ENCODE results near the gene DOC2A.
A peak's percentile ranks its signal among the peaks of the same experiment; 100 is the strongest.

DOC2A gene

DNA sequence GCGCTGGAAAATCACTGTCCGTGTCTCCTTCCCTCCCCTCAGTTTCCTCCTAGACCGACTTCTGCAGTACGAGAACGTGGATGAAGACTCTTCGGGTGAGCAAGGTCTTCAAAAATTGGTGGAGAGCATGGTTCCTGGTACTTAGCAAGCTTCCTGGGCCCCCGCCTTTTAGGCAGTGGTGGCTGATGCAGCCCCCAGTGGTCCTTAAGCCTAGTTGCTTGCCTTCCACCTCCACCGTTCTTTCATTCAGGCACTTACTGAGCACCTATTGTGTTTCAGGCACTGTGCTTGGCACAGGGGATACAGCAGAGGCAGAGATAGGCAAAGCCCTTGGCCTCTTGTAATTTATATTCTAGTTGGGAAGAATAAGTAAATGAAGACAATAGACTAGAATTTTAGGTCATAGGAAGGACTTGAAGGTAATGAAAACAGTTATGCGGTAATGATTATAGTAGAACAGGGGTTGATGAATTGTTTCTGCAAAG lies 14.0 kb downstream of the DOC2A start:
- H2AFZ ChIP-seq (ENCODE audit: low read length) = no peak overlapping the region
- peak overlapping the region; percentile 84 for H3K9ac ChIP-seq (ENCODE audit: low read length)
- H3K27me3 ChIP-seq (ENCODE audit: insufficient read depth, low read length) = no peaks in the 10 kb centered on the region
- no peaks in the 10 kb centered on the region for H3K9me2 ChIP-seq (ENCODE audit: low read depth, low read length)
- H3K4me1 ChIP-seq (ENCODE audit: insufficient read depth, low read length, severe bottlenecking) = peaks cover 27% of the 10 kb centered on the region
- peak overlapping the region; percentile 84 for H3K4me3 ChIP-seq (ENCODE audit: low read depth, low read length, poor library complexity, severe bottlenecking)
- peak overlapping the region; percentile 45 for H3K27ac ChIP-seq (ENCODE audit: low read depth, low read length, poor library complexity, severe bottlenecking)
- TF ChIP-seq, protein P1, sequence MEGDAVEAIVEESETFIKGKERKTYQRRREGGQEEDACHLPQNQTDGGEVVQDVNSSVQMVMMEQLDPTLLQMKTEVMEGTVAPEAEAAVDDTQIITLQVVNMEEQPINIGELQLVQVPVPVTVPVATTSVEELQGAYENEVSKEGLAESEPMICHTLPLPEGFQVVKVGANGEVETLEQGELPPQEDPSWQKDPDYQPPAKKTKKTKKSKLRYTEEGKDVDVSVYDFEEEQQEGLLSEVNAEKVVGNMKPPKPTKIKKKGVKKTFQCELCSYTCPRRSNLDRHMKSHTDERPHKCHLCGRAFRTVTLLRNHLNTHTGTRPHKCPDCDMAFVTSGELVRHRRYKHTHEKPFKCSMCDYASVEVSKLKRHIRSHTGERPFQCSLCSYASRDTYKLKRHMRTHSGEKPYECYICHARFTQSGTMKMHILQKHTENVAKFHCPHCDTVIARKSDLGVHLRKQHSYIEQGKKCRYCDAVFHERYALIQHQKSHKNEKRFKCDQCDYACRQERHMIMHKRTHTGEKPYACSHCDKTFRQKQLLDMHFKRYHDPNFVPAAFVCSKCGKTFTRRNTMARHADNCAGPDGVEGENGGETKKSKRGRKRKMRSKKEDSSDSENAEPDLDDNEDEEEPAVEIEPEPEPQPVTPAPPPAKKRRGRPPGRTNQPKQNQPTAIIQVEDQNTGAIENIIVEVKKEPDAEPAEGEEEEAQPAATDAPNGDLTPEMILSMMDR (IDR thresholded peaks at IDR 0.05; ENCODE audit: low read length) = no peak
- TF ChIP-seq EZH2 (IDR thresholded peaks at IDR 0.05; ENCODE audit: borderline replicate concordance, low read length) = no peak
- H4K20me1 ChIP-seq (ENCODE audit: insufficient read depth, low read length) = no peaks in the 10 kb centered on the region
- no peaks in the 10 kb centered on the region for H3F3A ChIP-seq (ENCODE audit: insufficient read depth, low read length)
- H3K4me2 ChIP-seq (ENCODE audit: low read length) = peak overlapping the region; percentile 74
- no peaks in the 10 kb centered on the region for H3K79me2 ChIP-seq (ENCODE audit: insufficient read depth, low read length)
- peaks cover 49% of the 10 kb centered on the region for H3K36me3 ChIP-seq (ENCODE audit: insufficient read depth, low read length)
- H3K9me3 ChIP-seq (ENCODE audit: low read length) = no peaks in the 10 kb centered on the region

- peaks cover 50% of the 10 kb centered on the region for H3K36me3 ChIP-seq (ENCODE audit: insufficient read depth, low read length)
- peak within 1 kb of the TSS; percentile 84 for H3K9ac ChIP-seq (ENCODE audit: low read length)
- TF ChIP-seq, protein P1 (IDR thresholded peaks at IDR 0.05; ENCODE audit: low read length) = no peak
- no peak for TF ChIP-seq EZH2 (IDR thresholded peaks at IDR 0.05; ENCODE audit: borderline replicate concordance, low read length)
- peak within 1 kb of the TSS; percentile 84 for H3K4me3 ChIP-seq (ENCODE audit: low read depth, low read length, poor library complexity, severe bottlenecking)
- no peak within 1 kb of the TSS for H2AFZ ChIP-seq (ENCODE audit: low read length)
- H3F3A ChIP-seq (ENCODE audit: insufficient read depth, low read length) = no peaks in the 10 kb centered on the region
- H3K4me1 ChIP-seq (ENCODE audit: insufficient read depth, low read length, severe bottlenecking) = peaks cover 27% of the 10 kb centered on the region
- no peaks in the 10 kb centered on the region for H4K20me1 ChIP-seq (ENCODE audit: insufficient read depth, low read length)
- H3K79me2 ChIP-seq (ENCODE audit: insufficient read depth, low read length) = no peaks in the 10 kb centered on the region
- H3K27me3 ChIP-seq (ENCODE audit: insufficient read depth, low read length) = no peaks in the 10 kb centered on the region
- H3K4me2 ChIP-seq (ENCODE audit: low read length) = peak within 1 kb of the TSS; percentile 74
- H3K9me2 ChIP-seq (ENCODE audit: low read depth, low read length) = no peaks in the 10 kb centered on the region
- peak within 1 kb of the TSS; percentile 89 for H3K27ac ChIP-seq (ENCODE audit: low read depth, low read length, poor library complexity, severe bottlenecking)
- H3K9me3 ChIP-seq (ENCODE audit: low read length) = no peaks in the 10 kb centered on the region
Observed at GRCh38 chr16:29995911-29996765, 14.7 kb downstream of the DOC2A start, which contains the start of gene INO80E. TSS of gene INO80E (plus strand) at chr16:29996241. CDS start at chr16:29996311, 70 bp downstream.

GRCh38 chr16:29995324-29995910 lies 15.4 kb downstream of the DOC2A start, which contains the start of gene HIRIP3:
TSS of gene HIRIP3 (minus strand) at chr16:29995617. CDS start at chr16:29995605, 12 bp downstream.
- H3K79me2 ChIP-seq (ENCODE audit: insufficient read depth, low read length) = no peaks in the 10 kb centered on the region
- peaks cover 53% of the 10 kb centered on the region for H3K36me3 ChIP-seq (ENCODE audit: insufficient read depth, low read length)
- H3K9me3 ChIP-seq (ENCODE audit: low read length) = no peaks in the 10 kb centered on the region
- H3K27ac ChIP-seq (ENCODE audit: low read depth, low read length, poor library complexity, severe bottlenecking) = peak within 1 kb of the TSS; percentile 89
- H3K4me2 ChIP-seq (ENCODE audit: low read length) = peak within 1 kb of the TSS; percentile 74
- H3F3A ChIP-seq (ENCODE audit: insufficient read depth, low read length) = no peaks in the 10 kb centered on the region
- no peaks in the 10 kb centered on the region for H3K27me3 ChIP-seq (ENCODE audit: insufficient read depth, low read length)
- no peaks in the 10 kb centered on the region for H3K9me2 ChIP-seq (ENCODE audit: low read depth, low read length)
- H3K4me3 ChIP-seq (ENCODE audit: low read depth, low read length, poor library complexity, severe bottlenecking) = peak within 1 kb of the TSS; percentile 84
- H2AFZ ChIP-seq (ENCODE audit: low read length) = no peak within 1 kb of the TSS
- peaks cover 27% of the 10 kb centered on the region for H3K4me1 ChIP-seq (ENCODE audit: insufficient read depth, low read length, severe bottlenecking)
- no peaks in the 10 kb centered on the region for H4K20me1 ChIP-seq (ENCODE audit: insufficient read depth, low read length)
- peak within 1 kb of the TSS; percentile 84 for H3K9ac ChIP-seq (ENCODE audit: low read length)
- TF ChIP-seq, protein P1 (IDR thresholded peaks at IDR 0.05; ENCODE audit: low read length) = no peak
- no peak for TF ChIP-seq EZH2 (IDR thresholded peaks at IDR 0.05; ENCODE audit: borderline replicate concordance, low read length)
